GM23338 (cell line): Measurements from ENCODE around the gene S100A6. TPM values are rescaled to one million over a fixed set of nuclear protein-coding genes. Genes with fewer than 3 reads are reported as not detected.

Experiments used
- ATAC-seq: fragments of 200-7000 bp; cut with Tn5 transposase; 3 replicates; pipeline ENCODE4 v1.9.1; 2020
- DNase-seq: peaks from one replicate; pipeline ENCODE4 v3.0.0-alpha.2; 2015; ENCODE audit warnings: low spot score
- H2AFZ ChIP-seq: fragments of 200-600 bp; sonication (generic); 2 replicates; pipeline ENCODE4 v1.8.0; 2016; ENCODE audit warnings: antibody characterized with exemption, mild to moderate bottlenecking, moderate library complexity
- H3F3A ChIP-seq: fragments of 200-600 bp; sonication (generic); replicated peaks from 2 replicates; pipeline ENCODE4 v1.8.0; 2017; ENCODE audit warnings: antibody characterized with exemption, mixed run types, low read depth
- H3K27ac ChIP-seq: fragments of 200-600 bp; sonication (generic); 2 replicates; pipeline ENCODE4 v1.6.1; 2016; ENCODE audit warnings: low read depth
- H3K27me3 ChIP-seq: fragments of 200-600 bp; sonication (generic); 2 replicates; pipeline ENCODE4 v1.8.0; 2016; ENCODE audit warnings: mild to moderate bottlenecking, mixed run types, moderate library complexity; ENCODE audit not compliant: insufficient read depth
- H3K36me3 ChIP-seq: fragments of 200-600 bp; sonication (generic); 2 replicates; pipeline ENCODE4 v1.8.0; 2016; ENCODE audit warnings: mild to moderate bottlenecking; ENCODE audit not compliant: insufficient read depth
- H3K4me1 ChIP-seq: fragments of 200-600 bp; sonication (generic); 2 replicates; pipeline ENCODE4 v1.8.0; 2016; ENCODE audit warnings: mild to moderate bottlenecking, moderate library complexity; ENCODE audit not compliant: insufficient read depth
- H3K4me2 ChIP-seq: fragments of 200-600 bp; sonication (generic); 2 replicates; pipeline ENCODE4 v1.7.1; 2017; ENCODE audit warnings: mixed run types
- H3K4me3 ChIP-seq: fragments of 200-600 bp; sonication (generic); 2 replicates; pipeline ENCODE4 v1.6.1; 2016; ENCODE audit warnings: mixed run types
- H3K79me2 ChIP-seq: fragments of 200-600 bp; sonication (generic); replicated peaks from 2 replicates; pipeline ENCODE4 v1.8.0; 2017; ENCODE audit warnings: mild to moderate bottlenecking; ENCODE audit not compliant: insufficient read depth
- H3K9me2 ChIP-seq: fragments of 200-600 bp; sonication (generic); 2 replicates; pipeline ENCODE4 v1.8.0; 2017; ENCODE audit not compliant: insufficient read depth
- H4K20me1 ChIP-seq: fragments of 200-600 bp; sonication (generic); replicated peaks from 2 replicates; pipeline ENCODE4 v1.8.0; 2017; ENCODE audit warnings: mild to moderate bottlenecking; ENCODE audit not compliant: insufficient read depth
- H3K27ac Mint-ChIP-seq: 2 replicates; pipeline ENCODE4 v1.8.0; 2020; ENCODE audit warnings: inconsistent platforms, mild to moderate bottlenecking, moderate library complexity, mixed read lengths
- H3K27me3 Mint-ChIP-seq: 3 replicates; pipeline ENCODE4 v1.8.0; 2022; ENCODE audit warnings: low read depth, mild to moderate bottlenecking, moderate library complexity, mixed read lengths, inconsistent platforms; ENCODE audit not compliant: insufficient read depth, poor library complexity
- H3K36me3 Mint-ChIP-seq: 3 replicates; pipeline ENCODE4 v1.8.0; 2021; ENCODE audit warnings: low read depth, mild to moderate bottlenecking, inconsistent platforms, moderate library complexity, mixed read lengths
- H3K4me1 Mint-ChIP-seq: 3 replicates; pipeline ENCODE4 v1.8.0; 2020; ENCODE audit warnings: mild to moderate bottlenecking, inconsistent platforms, mixed read lengths
- H3K4me3 Mint-ChIP-seq: 3 replicates; pipeline ENCODE4 v1.8.0; 2021; ENCODE audit warnings: moderate library complexity, mild to moderate bottlenecking, inconsistent platforms, mixed read lengths
- H3K9me3 Mint-ChIP-seq: 3 replicates; pipeline ENCODE4 v1.8.0; 2020; ENCODE audit warnings: moderate library complexity, mild to moderate bottlenecking, inconsistent platforms, mixed read lengths
- CREB1 ChIP-seq: fragments of 250-450 bp; sonication (Bioruptor Pico); IDR thresholded peaks from 2 replicates; pipeline ENCODE4 v1.5.0; 2020; ENCODE audit warnings: low read depth, mild to moderate bottlenecking, moderate library complexity
- CTCF ChIP-seq, 2 experiments: fragments of 200-600 bp in 1 of 2; sonication (generic) in 1 of 2; conservative IDR thresholded peaks; 2 replicates each; pipeline versions ENCODE4 v1.5.1 to v1.6.1; 2016 to 2017; ENCODE audit warnings: antibody characterized with exemption in 2 of 2, low read depth in 2 of 2, mild to moderate bottlenecking in 2 of 2, moderate library complexity in 1 of 2
- ETS1 ChIP-seq: IDR thresholded peaks from 2 replicates; pipeline ENCODE4 v1.6.1; 2016; ENCODE audit warnings: antibody characterized with exemption
- EZH2 ChIP-seq: fragments of 200-600 bp; sonication (generic); IDR thresholded peaks from one replicate; pipeline ENCODE4 v1.8.0; 2017; ENCODE audit warnings: antibody characterized with exemption, mild to moderate bottlenecking, low read depth; ENCODE audit not compliant: unreplicated experiment
- EZH2phosphoT487 ChIP-seq: fragments of 200-600 bp; sonication (generic); IDR thresholded peaks from one replicate; pipeline ENCODE4 v1.8.1; 2018; ENCODE audit warnings: antibody characterized with exemption; ENCODE audit not compliant: unreplicated experiment
- JUNB ChIP-seq: IDR thresholded peaks from one replicate; pipeline ENCODE4 v1.6.1; 2016; ENCODE audit warnings: antibody characterized with exemption; ENCODE audit not compliant: unreplicated experiment
- NANOG ChIP-seq: IDR thresholded peaks from 2 replicates; pipeline ENCODE4 v1.6.1; 2016; ENCODE audit warnings: antibody characterized with exemption, borderline replicate concordance
- POLR2AphosphoS5 ChIP-seq: IDR thresholded peaks from 2 replicates; pipeline ENCODE4 v1.6.1; 2016; ENCODE audit warnings: antibody characterized with exemption, low read depth
- REST ChIP-seq: IDR thresholded peaks from one replicate; pipeline ENCODE4 v1.6.1; 2018; ENCODE audit warnings: antibody characterized with exemption; ENCODE audit not compliant: unreplicated experiment
- STAT1 ChIP-seq: IDR thresholded peaks from one replicate; pipeline ENCODE4 v1.6.1; 2016; ENCODE audit warnings: antibody characterized with exemption; ENCODE audit not compliant: unreplicated experiment
- ZNF114 ChIP-seq: fragments of 250-450 bp; sonication (Bioruptor Pico); IDR thresholded peaks from 2 replicates; pipeline ENCODE4 v1.5.0; 2020; ENCODE audit warnings: mild to moderate bottlenecking, moderate library complexity
- ZNF331 ChIP-seq: fragments of 250-450 bp; sonication (Bioruptor Pico); IDR thresholded peaks from 2 replicates; pipeline ENCODE4 v1.5.0; 2020; ENCODE audit warnings: low read depth, mild to moderate bottlenecking, moderate library complexity
- ZNF462 ChIP-seq: fragments of 250-450 bp; sonication (Bioruptor Pico); IDR thresholded peaks from 2 replicates; pipeline ENCODE4 v1.5.0; 2020; ENCODE audit warnings: mild to moderate bottlenecking, moderate library complexity
- polyA plus RNA-seq: library from polyadenylated mRNA; unstranded; fragments of >200 nt; fragmentation: Nextera tagmentation; extraction: Ambion mirVana; gene quantifications from 2 replicates; pipeline ENCODE4 v1.2.1, GENCODE V29; 2016
- total RNA-seq: library from RNA; depleted of rRNA; stranded (reverse); fragments of >200 nt; shearing (Covaris generic); gene quantifications from 2 replicates; pipeline ENCODE4 v1.2.3, GENCODE V29; 2014

Gene S100A6
- total and polyA plus RNA-seq, 2 experiments from 2014 or later, result 7.3 to 77.5 TPM

GRCh38 chr1:153556348-153556747 lies 20.6 kb upstream of the S100A6 start:
- Mint-ChIP-seq H3K27me3 (peaks cover 5% of the 10 kb centered on the region), H3K9me3 (no peaks in the 10 kb centered on the region), H3K27ac (no peak overlapping the region), H3K4me3 (no peak overlapping the region), H3K36me3 (no peaks in the 10 kb centered on the region), H3K4me1 (peaks cover 5% of the 10 kb centered on the region)
- no peaks in the 10 kb centered on the region for H3F3A ChIP-seq
- H3K27me3 ChIP-seq, result no peaks in the 10 kb centered on the region
- no peaks in the 10 kb centered on the region for H4K20me1 ChIP-seq
- no peak overlapping the region for H3K4me2 ChIP-seq
- DNase-seq, result no peak
- H3K27ac ChIP-seq, result no peak overlapping the region
- no peaks in the 10 kb centered on the region for H3K4me1 ChIP-seq
- TF ChIP-seq ZNF462 (no peak), STAT1 (no peak), ZNF331 (no peak), ZNF114 (CRISPR knock-in tag) (no peak), EZH2 (no peak), ETS1 (no peak), EZH2phosphoT487 (no peak), NANOG (no peak), POLR2AphosphoS5 (no peak), REST (no peak), CREB1 (CRISPR knock-in tag) (no peak), JUNB (no peak), CTCF (conservative IDR thresholded peaks at IDR 0.05; ENCODE audit: low read depth in 2 of 2) (no peak)
- H3K9me2 ChIP-seq, result no peaks in the 10 kb centered on the region
- no peak for ATAC-seq
- H3K36me3 ChIP-seq, result no peaks in the 10 kb centered on the region
- H3K79me2 ChIP-seq, result no peaks in the 10 kb centered on the region
- no peak overlapping the region for H3K4me3 ChIP-seq
- H2AFZ ChIP-seq, result no peak overlapping the region
